HG03280 (cell line): ENCODE measurements around the gene OR4B1.
"Not testable (repeated sequence)": the region's sequence is repeated elsewhere in the genome, so short reads cannot be mapped to it uniquely, and the experiment has no call there.

Experiments
- ATAC-seq: cut with Tn5 transposase; IDR thresholded peaks from one replicate; pipeline ENCODE4 v1.9.1; 2021; ENCODE audit warnings: mild to moderate bottlenecking, moderate library complexity; ENCODE audit not compliant: unreplicated experiment

Gene OR4B1

GRCh38 chr11:48216510-48216909 is at the start of gene OR4B1:
Gene OR4B1 (plus strand): TSS chr11:48216810. CDS start chr11:48216810, 0 bp downstream.
- ATAC-seq, result no peak

- ATAC-seq, result no peak
Observed at GRCh38 chr11:48167380-48167779, 49.2 kb upstream of the OR4B1 start.

GRCh38 chr11:48168815-48169214 is 47.8 kb upstream of the OR4B1 start:
- ATAC-seq, result no peak

GRCh38 chr11:48169259-48169658 is 47.4 kb upstream of the OR4B1 start:
- no peak for ATAC-seq

- no peak for ATAC-seq
Observed at GRCh38 chr11:48169717-48170116, 46.9 kb upstream of the OR4B1 start.

- ATAC-seq, result no peak
Observed at GRCh38 chr11:48170241-48171233, 46.1 kb upstream of the OR4B1 start.

- ATAC-seq, result peak; percentile 63
Observed at GRCh38 chr11:48172818-48173609, 43.6 kb upstream of the OR4B1 start.

GRCh38 chr11:48177661-48178060 is 38.9 kb upstream of the OR4B1 start:
- ATAC-seq, result no peak

GRCh38 chr11:48180627-48181026 is 36.0 kb upstream of the OR4B1 start:
- no peak for ATAC-seq

- ATAC-seq, result no peak
Observed at GRCh38 chr11:48182860-48183526, 33.6 kb upstream of the OR4B1 start.

GRCh38 chr11:48184452-48184851 is 32.2 kb upstream of the OR4B1 start:
- ATAC-seq, result no peak

- ATAC-seq, result not testable (repeated sequence)
Observed at GRCh38 chr11:48190906-48191654, 25.5 kb upstream of the OR4B1 start.

GRCh38 chr11:48193876-48194275 is 22.7 kb upstream of the OR4B1 start:
- ATAC-seq, result no peak

GRCh38 chr11:48207881-48208280 is 8.7 kb upstream of the OR4B1 start:
- ATAC-seq, result no peak

GRCh38 chr11:48210052-48210451 is 6.6 kb upstream of the OR4B1 start:
- no peak for ATAC-seq

GRCh38 chr11:48228761-48229160 is 12.2 kb downstream of the OR4B1 start:
- ATAC-seq, result no peak

- not testable (repeated sequence) for ATAC-seq
Observed at GRCh38 chr11:48230057-48230456, 13.4 kb downstream of the OR4B1 start.

GRCh38 chr11:48237727-48238126 is 21.1 kb downstream of the OR4B1 start:
- no peak for ATAC-seq

GRCh38 chr11:48242501-48242900 is 25.9 kb downstream of the OR4B1 start:
- no peak for ATAC-seq

GRCh38 chr11:48244804-48245203 is 28.2 kb downstream of the OR4B1 start, which contains the start of gene OR4X2:
Gene OR4X2 (plus strand): TSS chr11:48245104. CDS start chr11:48245104, 0 bp downstream.
- no peak for ATAC-seq
